ENCODE measurements around the gene XPR1.
A peak's percentile ranks its signal among the peaks of the same experiment; 100 is the strongest.
"Not testable (repeated sequence)": the region's sequence is repeated elsewhere in the genome, so short reads cannot be mapped to it uniquely, and the experiment has no call there.

Gene XPR1

DNA sequence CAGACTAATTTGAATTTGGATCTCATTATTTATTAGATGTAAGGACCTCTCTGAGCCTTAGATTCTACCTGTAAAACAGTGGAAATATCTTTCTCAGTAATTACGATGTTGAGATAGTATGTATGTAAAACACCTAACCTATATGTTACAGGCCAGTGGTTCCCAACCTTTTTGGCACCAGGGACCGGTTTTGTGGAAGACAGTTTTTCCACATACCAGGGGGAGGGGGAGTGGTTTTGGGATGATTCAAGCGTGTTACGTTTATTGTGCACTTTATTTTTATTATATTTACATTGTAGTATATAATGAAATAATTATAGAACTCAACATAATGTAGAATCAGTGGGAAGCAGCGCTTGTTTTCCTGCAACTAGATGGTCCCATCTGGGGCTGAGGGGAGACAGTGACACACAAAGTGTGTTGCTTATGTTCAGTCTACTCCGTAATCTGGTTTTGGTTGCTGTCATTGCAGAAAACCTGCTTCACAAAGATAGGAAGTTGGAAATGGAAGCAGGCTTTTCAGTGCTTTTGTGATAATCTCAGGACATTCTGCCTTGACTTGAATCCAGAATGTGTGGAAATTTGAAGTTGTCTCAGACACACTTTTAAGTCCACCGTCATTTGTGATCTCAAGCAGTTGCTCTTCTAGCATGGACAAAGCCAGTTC lies 12.8 kb downstream of the XPR1 start:
- no peak for DNase-seq (ENCODE audit: insufficient read length, low spot score)
- FAIRE-seq = no peak
- TF ChIP-seq POLR2A (IDR thresholded peaks at IDR 0.05; ENCODE audit: low read depth, low read length) = no peak

DNA sequence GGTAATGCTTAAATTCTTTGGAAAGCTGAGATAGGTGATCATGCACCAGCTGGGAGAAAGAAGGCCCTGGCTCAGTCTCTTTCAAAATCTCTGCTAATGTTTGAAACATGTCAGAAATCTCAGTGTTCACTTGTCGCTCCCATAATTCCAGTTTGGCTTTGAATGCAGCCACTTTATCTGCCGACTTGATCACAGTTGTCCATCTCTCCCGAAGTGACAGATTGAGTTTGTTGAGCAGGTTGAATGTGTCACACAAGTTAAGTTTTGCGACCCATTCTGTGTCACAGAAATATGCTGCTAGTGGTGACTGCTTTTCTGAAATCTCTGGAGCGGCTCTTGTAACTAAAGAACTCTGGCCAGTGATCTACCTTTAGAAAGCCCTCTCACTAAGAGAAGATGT lies 13.4 kb downstream of the XPR1 start:
- not testable (repeated sequence) for DNase-seq (ENCODE audit: insufficient read length, low spot score); FAIRE-seq

DNA sequence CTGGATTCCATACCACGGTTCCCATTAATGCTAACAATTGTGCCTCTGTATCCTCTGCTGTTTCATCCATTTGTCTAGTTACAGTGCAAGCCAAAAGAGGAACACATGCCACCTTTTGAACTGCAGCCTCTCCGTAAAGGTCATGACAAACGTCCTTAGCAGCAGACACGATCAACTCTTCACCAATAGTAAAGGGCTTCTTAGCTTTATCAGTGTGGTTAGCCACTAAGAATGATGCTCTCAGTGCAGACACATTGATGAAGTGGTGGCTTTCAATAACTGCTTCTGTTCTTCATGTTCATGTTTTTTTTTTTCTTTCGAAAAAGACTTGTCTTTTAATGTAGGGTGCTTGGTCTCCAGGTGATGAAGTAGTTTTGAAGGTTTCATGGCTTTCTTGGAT lies 14.3 kb downstream of the XPR1 start:
- TF ChIP-seq POLR2A (IDR thresholded peaks at IDR 0.05; ENCODE audit: low read depth, low read length) = no peak
- FAIRE-seq (no peak), DNase-seq (ENCODE audit: insufficient read length, low spot score) (no peak)

DNA sequence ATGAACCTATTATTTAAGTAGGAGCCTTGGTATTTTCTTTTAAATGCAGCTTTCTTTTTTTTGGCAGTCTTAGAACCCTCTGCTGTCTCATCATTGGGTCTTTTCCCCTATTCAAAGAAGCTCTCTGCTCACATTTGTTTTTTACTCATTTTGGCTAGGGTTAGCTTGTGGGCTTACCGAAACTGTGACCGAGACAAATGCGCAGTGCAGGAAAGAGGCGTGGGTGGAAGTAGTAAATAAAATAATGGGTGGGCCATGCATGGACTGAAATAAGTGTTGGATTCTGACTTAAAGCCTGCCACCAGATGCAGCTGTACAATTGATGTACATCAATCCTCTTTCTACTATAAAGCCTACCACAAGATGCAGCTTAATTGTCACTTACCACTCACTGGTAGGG lies 14.7 kb downstream of the XPR1 start:
- no peak for TF ChIP-seq POLR2A (IDR thresholded peaks at IDR 0.05; ENCODE audit: low read depth, low read length)
- DNase-seq (ENCODE audit: insufficient read length, low spot score) = no peak
- no peak for FAIRE-seq

DNA sequence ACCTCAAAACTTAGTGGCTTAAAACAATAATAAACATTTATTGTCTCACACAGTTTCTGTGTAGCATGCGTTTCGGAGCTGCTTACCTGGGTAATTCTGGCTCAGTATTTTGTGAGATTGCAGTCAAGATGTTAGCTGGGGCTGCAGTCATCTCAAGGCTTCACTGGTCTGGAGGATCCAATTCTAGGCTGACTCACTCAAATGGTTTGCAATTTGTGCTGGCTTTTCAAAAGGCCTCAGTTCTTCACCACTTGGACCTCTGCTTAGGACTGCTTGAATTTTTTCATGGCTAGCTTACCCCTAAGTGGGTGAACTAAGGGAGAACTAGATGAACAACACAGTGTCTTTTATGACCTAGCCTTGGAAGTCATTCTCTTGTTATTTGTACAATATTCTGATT lies 21.0 kb downstream of the XPR1 start:
- DNase-seq (ENCODE audit: insufficient read length, low spot score) (no peak), FAIRE-seq (no peak)
- TF ChIP-seq POLR2A (IDR thresholded peaks at IDR 0.05; ENCODE audit: low read depth, low read length) = no peak

DNA sequence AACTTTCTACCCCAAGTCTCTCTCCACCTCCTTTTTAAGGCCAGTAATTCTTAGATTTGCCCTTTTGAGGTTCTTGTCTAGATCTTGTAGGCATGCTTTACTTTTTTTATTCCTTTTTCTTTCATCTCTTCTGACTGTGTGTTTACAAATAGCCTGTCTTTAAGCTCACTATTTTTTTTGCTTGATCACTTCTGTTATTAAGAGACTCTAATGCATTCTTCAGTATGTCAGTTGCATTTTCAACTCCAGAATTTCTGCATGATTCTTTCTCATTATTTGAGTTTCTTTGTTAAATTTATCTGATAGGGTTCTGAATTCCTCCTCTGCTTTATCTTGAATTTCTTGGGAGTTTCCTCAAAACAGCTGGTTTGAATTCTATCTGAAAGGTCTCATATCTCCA lies 30.9 kb downstream of the XPR1 start:
- FAIRE-seq (no peak), DNase-seq (ENCODE audit: insufficient read length, low spot score) (no peak)
- no peak for TF ChIP-seq POLR2A (IDR thresholded peaks at IDR 0.05; ENCODE audit: low read depth, low read length)

DNA sequence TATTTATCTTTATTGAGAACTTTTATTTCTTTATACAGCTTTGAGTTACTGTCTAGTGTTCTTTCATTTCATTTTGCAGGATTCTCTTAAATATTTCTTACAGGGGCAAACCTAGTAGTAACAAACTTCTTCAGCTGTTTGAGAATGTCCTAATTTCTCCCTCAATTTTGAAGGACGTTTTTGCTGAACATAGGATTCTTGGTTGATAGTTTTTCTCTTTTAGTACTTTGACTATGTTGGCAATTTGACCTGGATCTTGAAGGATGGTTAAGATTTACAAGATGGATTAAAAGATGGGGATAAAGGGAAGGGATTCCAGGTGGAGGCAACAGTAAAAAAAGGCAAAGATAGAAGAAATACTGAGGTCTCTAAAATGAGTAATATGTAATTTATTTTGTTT lies 38.9 kb downstream of the XPR1 start:
- no peak for TF ChIP-seq POLR2A (IDR thresholded peaks at IDR 0.05; ENCODE audit: low read depth, low read length)
- FAIRE-seq = no peak
- no peak for DNase-seq (ENCODE audit: insufficient read length, low spot score)

DNA sequence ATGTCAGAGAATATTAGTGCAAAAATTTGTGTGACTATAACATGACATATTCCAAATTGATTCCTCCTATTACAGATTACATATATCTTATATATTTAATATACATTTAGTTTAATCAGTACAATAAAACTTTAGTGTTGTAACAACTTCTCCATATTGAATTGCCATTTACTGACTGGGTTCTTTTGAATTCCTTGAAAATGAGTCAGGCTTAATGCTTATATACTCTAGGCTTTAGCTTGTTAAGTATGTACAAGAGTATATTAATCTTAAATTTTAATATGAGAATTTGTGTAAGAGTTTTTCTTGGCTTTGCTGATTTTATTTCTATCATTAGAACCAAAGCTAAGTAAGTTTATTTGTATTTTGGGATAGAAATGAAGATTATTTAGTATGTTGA lies 40.3 kb downstream of the XPR1 start:
- no peak for DNase-seq (ENCODE audit: insufficient read length, low spot score)
- TF ChIP-seq POLR2A (IDR thresholded peaks at IDR 0.05; ENCODE audit: low read depth, low read length) = no peak
- FAIRE-seq = no peak

DNA sequence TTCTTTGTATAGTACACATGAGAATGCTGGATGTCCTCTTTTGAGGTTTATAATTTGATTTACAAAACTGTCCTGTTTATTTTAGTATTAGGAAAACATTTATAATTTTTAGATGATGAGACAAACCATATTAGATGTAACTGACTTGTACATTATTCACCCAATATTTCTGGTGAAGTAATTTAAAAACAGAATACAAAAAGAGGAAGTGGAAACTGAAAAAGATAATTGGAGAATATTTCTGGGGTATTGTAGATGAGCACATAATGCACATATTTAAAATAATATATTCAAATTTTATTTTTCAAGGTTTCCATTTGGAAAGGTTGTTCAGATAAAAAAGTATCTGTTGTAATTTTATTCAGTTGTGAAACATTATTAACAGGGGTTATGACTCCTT lies 40.7 kb downstream of the XPR1 start:
- no peak for TF ChIP-seq POLR2A (IDR thresholded peaks at IDR 0.05; ENCODE audit: low read depth, low read length)
- FAIRE-seq (no peak), DNase-seq (ENCODE audit: insufficient read length, low spot score) (no peak)

DNA sequence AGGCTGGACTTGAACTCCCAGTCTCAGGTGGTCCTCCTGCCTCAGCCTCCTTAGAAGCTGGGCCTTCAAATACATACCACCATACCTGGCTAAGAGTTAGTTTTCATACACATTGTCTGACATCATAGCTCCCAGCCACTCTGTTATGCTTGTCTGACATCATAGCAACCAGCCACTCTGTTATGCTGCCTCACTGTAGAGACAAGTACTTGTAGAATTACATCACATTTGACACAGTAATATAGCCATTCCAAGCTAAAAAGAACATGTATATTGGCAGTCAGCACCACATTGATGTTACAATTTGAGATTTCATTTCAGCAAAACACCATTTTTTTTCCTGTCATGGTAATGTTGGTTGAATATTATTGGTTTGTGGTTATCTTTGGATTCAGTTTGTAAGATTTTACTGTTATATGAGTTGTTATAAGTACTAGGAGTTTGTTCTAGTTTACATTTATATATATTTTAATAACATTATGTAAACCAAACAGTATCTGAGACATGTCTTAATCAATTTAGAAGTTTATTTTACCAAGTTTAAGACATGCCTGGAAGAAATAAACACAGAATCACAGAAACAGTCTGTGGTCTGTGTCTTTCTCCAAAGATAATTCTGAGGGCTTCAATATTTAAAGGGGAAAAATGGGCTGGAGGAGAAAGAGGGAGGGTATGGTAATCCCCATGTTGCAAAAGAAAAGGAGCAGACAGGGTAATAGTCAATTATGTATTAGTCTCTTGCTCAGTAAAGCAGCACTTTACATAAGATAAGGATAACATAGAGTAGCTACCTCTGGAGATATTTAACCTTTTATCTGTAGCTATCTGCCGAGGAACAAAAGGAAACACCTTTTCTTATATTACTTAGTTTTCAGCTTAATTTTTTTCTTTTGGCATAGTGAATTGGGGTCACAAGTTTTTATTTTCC lies 43.0 kb downstream of the XPR1 start:
- DNase-seq (ENCODE audit: insufficient read length, low spot score) (no peak), FAIRE-seq (peak; percentile 55)
- no peak for TF ChIP-seq POLR2A (IDR thresholded peaks at IDR 0.05; ENCODE audit: low read depth, low read length)

DNA sequence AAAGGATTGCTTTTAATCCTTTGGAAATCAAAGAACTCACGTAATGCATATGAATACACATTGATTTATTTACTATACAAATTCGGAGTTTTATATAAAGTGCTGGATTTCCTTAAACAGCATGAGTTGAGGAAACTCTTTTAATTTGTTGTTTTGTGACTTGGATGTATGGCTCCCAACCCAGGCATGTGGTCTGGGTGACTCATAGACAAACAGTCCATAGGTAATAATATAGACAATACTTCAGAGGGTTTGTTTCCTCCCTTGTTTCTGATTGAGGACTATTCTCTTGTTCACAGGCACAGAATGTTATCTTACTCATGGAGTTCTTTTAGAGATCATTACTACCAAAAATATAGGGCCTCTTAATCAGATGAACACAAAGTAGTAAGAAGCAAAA lies 43.8 kb downstream of the XPR1 start:
- FAIRE-seq = peak; percentile 52
- no peak for TF ChIP-seq POLR2A (IDR thresholded peaks at IDR 0.05; ENCODE audit: low read depth, low read length)
- no peak for DNase-seq (ENCODE audit: insufficient read length, low spot score)

DNA sequence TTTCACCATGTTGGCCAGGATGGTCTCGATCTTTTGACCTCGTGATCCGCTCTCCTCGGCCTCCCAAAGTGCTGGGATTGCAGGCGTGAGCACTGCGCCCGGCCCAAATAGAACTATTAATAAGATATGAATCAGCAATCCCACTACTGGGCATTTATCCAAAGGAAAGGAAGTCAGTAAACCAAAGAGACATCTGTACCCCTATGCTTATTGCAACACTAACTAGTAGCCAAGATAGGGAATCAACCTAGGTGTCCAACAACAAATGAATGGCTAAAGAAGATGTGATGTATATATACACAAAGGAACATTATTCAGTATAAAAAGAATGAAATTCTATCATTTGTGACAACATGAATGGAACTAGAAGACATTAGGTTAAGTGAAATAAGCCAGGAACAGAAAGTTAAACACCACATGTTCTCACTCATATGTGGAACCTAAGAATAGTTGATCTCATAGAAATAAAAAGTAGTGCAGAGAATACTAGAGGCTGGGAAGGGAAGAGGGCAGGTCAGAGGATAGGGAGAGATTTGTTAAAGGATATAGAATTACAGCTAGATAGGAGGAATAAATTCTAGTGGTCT lies 48.8 kb downstream of the XPR1 start:
- no peak for TF ChIP-seq POLR2A (IDR thresholded peaks at IDR 0.05; ENCODE audit: low read depth, low read length)
- FAIRE-seq (no peak), DNase-seq (ENCODE audit: insufficient read length, low spot score) (no peak)

DNA sequence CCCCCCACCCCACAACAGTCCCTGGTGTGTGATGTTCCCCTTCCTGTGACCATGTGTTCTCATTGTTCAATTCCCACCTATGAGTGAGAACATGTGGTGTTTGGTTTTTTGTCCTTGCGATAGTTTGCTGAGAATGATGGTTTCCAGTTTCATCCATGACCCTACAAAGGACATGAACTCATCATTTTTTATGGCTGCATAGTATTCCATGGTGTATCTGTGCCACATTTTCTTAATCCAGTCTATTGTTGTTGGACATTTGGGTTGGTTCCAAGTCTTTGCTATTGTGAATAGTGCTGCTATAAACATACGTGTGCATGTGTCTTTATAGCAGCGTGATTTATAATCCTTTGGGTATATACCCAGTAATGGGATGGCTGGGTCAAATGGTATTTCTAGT lies 51.3 kb downstream of the XPR1 start:
- not testable (repeated sequence) for FAIRE-seq; DNase-seq (ENCODE audit: insufficient read length, low spot score)

DNA sequence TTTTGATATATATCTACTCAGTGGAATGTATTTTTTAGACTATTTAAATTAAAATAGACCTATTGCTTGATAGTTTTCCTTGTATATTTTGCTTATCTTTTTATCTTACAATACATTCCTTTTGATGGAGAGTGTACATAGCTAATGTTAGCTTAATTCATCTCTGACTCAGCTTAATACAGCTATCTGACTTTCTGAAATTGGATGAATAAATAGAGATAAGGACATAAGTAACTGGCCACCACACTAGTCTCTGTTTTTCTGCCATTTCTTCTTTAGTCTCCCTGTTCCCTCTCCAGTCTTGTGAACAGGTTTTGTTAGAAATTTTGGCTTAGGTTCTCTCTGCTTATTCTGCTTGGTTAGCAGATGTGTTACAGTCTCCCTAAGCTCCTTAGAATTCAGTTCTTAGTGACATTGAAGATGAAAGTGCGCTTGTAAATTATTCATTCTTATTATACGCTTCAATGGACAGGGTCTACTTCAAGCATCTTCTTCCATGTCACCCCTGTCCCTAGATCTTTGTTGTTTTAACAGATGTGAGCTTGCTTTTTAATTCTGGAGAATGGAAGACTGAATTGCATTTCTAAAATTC lies 59.6 kb downstream of the XPR1 start:
- no peak for DNase-seq (ENCODE audit: insufficient read length, low spot score)
- TF ChIP-seq POLR2A (IDR thresholded peaks at IDR 0.05; ENCODE audit: low read depth, low read length) = no peak
- no peak for FAIRE-seq

All from H54 (cell line).